Memory B cell (primary cell): ENCODE measurements around the gene CD36.

Experiments
- ATAC-seq: fragments of 150-1000 bp; cut with Tn5 transposase; 2 replicates; pipeline ENCODE4 v1.10.0; 2021; ENCODE audit warnings: low read depth, mild to moderate bottlenecking, moderate library complexity
- DNase-seq, 2 donors: peaks; one replicate each; pipeline ENCODE4 v3.0.0; 2022; ENCODE audit warnings: low spot score in 2 of 2
- H3K27ac Mint-ChIP-seq: one replicate; pipeline ENCODE4 v1.8.0; 2022; ENCODE audit warnings: mild to moderate bottlenecking, moderate library complexity, mixed read lengths
- H3K27me3 Mint-ChIP-seq: one replicate; pipeline ENCODE4 v1.8.0; 2022; ENCODE audit warnings: mixed read lengths
- H3K36me3 Mint-ChIP-seq: one replicate; pipeline ENCODE4 v1.8.0; 2022; ENCODE audit warnings: mild to moderate bottlenecking, mixed read lengths
- H3K4me1 Mint-ChIP-seq: one replicate; pipeline ENCODE4 v1.8.0; 2022; ENCODE audit warnings: mixed read lengths
- H3K4me3 Mint-ChIP-seq: one replicate; pipeline ENCODE4 v1.8.0; 2022; ENCODE audit warnings: mild to moderate bottlenecking, moderate library complexity, mixed read lengths
- H3K9me3 Mint-ChIP-seq: one replicate; pipeline ENCODE4 v1.8.0; 2022; ENCODE audit warnings: mixed read lengths

The CD36 gene

GRCh38 chr7:80611779-80612178 is 26.7 kb upstream of the CD36 start:
- H3K4me1 Mint-ChIP-seq: no peaks in the 10 kb centered on the region
- no peaks in the 10 kb centered on the region for H3K27me3 Mint-ChIP-seq
- H3K4me3 Mint-ChIP-seq: no peak overlapping the region
- no peak for ATAC-seq
- DNase-seq: no peak
- H3K9me3 Mint-ChIP-seq: peaks cover 2% of the 10 kb centered on the region
- no peaks in the 10 kb centered on the region for H3K36me3 Mint-ChIP-seq
- H3K27ac Mint-ChIP-seq: no peak overlapping the region

GRCh38 chr7:80612880-80613279 is 25.6 kb upstream of the CD36 start:
- H3K4me3 Mint-ChIP-seq: no peak overlapping the region
- no peak overlapping the region for H3K27ac Mint-ChIP-seq
- DNase-seq: no peak
- ATAC-seq: no peak
- H3K9me3 Mint-ChIP-seq: no peaks in the 10 kb centered on the region
- no peaks in the 10 kb centered on the region for H3K27me3 Mint-ChIP-seq
- no peaks in the 10 kb centered on the region for H3K36me3 Mint-ChIP-seq
- no peaks in the 10 kb centered on the region for H3K4me1 Mint-ChIP-seq

- no peak for DNase-seq
- no peak overlapping the region for H3K27ac Mint-ChIP-seq
- H3K4me1 Mint-ChIP-seq: no peaks in the 10 kb centered on the region
- H3K4me3 Mint-ChIP-seq: no peak overlapping the region
- no peaks in the 10 kb centered on the region for H3K9me3 Mint-ChIP-seq
- H3K27me3 Mint-ChIP-seq: no peaks in the 10 kb centered on the region
- ATAC-seq: no peak
- no peaks in the 10 kb centered on the region for H3K36me3 Mint-ChIP-seq
Observed at GRCh38 chr7:80613519-80613918, 24.9 kb upstream of the CD36 start.

- no peak for ATAC-seq
- Mint-ChIP-seq H3K27ac (no peak overlapping the region), H3K36me3 (no peaks in the 10 kb centered on the region), H3K4me1 (no peaks in the 10 kb centered on the region), H3K27me3 (no peaks in the 10 kb centered on the region), H3K4me3 (no peak overlapping the region), H3K9me3 (no peaks in the 10 kb centered on the region)
- DNase-seq: no peak
Observed at GRCh38 chr7:80614851-80615271, 23.6 kb upstream of the CD36 start.

GRCh38 chr7:80618096-80618495 is 20.3 kb upstream of the CD36 start:
- no peak for DNase-seq
- Mint-ChIP-seq H3K36me3 (no peaks in the 10 kb centered on the region), H3K27me3 (no peaks in the 10 kb centered on the region), H3K9me3 (no peaks in the 10 kb centered on the region), H3K4me3 (no peak overlapping the region), H3K4me1 (no peaks in the 10 kb centered on the region), H3K27ac (no peak overlapping the region)
- ATAC-seq: no peak

- no peaks in the 10 kb centered on the region for H3K9me3 Mint-ChIP-seq
- ATAC-seq (no peak), DNase-seq (no peak)
- no peaks in the 10 kb centered on the region for H3K27me3 Mint-ChIP-seq
- H3K4me3 Mint-ChIP-seq: no peak overlapping the region
- H3K36me3 Mint-ChIP-seq: no peaks in the 10 kb centered on the region
- no peak overlapping the region for H3K27ac Mint-ChIP-seq
- no peaks in the 10 kb centered on the region for H3K4me1 Mint-ChIP-seq
Observed at GRCh38 chr7:80619741-80620140, 18.7 kb upstream of the CD36 start.

- Mint-ChIP-seq H3K4me1 (no peaks in the 10 kb centered on the region), H3K9me3 (no peaks in the 10 kb centered on the region), H3K36me3 (no peaks in the 10 kb centered on the region), H3K27me3 (no peaks in the 10 kb centered on the region), H3K27ac (no peak overlapping the region), H3K4me3 (no peak overlapping the region)
- ATAC-seq (no peak), DNase-seq (no peak)
Observed at GRCh38 chr7:80622541-80622940, 15.9 kb upstream of the CD36 start.

- Mint-ChIP-seq H3K27me3 (no peaks in the 10 kb centered on the region), H3K9me3 (no peaks in the 10 kb centered on the region), H3K27ac (no peak overlapping the region), H3K36me3 (no peaks in the 10 kb centered on the region), H3K4me1 (no peaks in the 10 kb centered on the region), H3K4me3 (no peak overlapping the region)
- DNase-seq (no peak), ATAC-seq (no peak)
Observed at GRCh38 chr7:80623503-80624252, 14.8 kb upstream of the CD36 start.

- DNase-seq (no peak), ATAC-seq (no peak)
- Mint-ChIP-seq H3K4me3 (no peak overlapping the region), H3K9me3 (no peaks in the 10 kb centered on the region), H3K27me3 (no peaks in the 10 kb centered on the region), H3K27ac (no peak overlapping the region), H3K36me3 (no peaks in the 10 kb centered on the region), H3K4me1 (no peaks in the 10 kb centered on the region)
Observed at GRCh38 chr7:80624763-80625162, 13.7 kb upstream of the CD36 start.

- H3K36me3 Mint-ChIP-seq: no peaks in the 10 kb centered on the region
- H3K4me1 Mint-ChIP-seq: no peaks in the 10 kb centered on the region
- H3K9me3 Mint-ChIP-seq: no peaks in the 10 kb centered on the region
- H3K27ac Mint-ChIP-seq: no peak overlapping the region
- H3K27me3 Mint-ChIP-seq: no peaks in the 10 kb centered on the region
- DNase-seq (no peak), ATAC-seq (no peak)
- H3K4me3 Mint-ChIP-seq: no peak overlapping the region
Observed at GRCh38 chr7:80629023-80629422, 9.4 kb upstream of the CD36 start.

- H3K27me3 Mint-ChIP-seq: no peaks in the 10 kb centered on the region
- no peaks in the 10 kb centered on the region for H3K9me3 Mint-ChIP-seq
- H3K27ac Mint-ChIP-seq: no peak overlapping the region
- ATAC-seq (no peak), DNase-seq (no peak)
- H3K4me3 Mint-ChIP-seq: no peak overlapping the region
- no peaks in the 10 kb centered on the region for H3K36me3 Mint-ChIP-seq
- no peaks in the 10 kb centered on the region for H3K4me1 Mint-ChIP-seq
Observed at GRCh38 chr7:80630608-80631405, 7.6 kb upstream of the CD36 start.

- DNase-seq: no peak
- no peak for ATAC-seq
- H3K9me3 Mint-ChIP-seq: no peaks in the 10 kb centered on the region
- no peak overlapping the region for H3K4me3 Mint-ChIP-seq
- H3K4me1 Mint-ChIP-seq: no peaks in the 10 kb centered on the region
- H3K27ac Mint-ChIP-seq: no peak overlapping the region
- no peaks in the 10 kb centered on the region for H3K36me3 Mint-ChIP-seq
- H3K27me3 Mint-ChIP-seq: no peaks in the 10 kb centered on the region
Observed at GRCh38 chr7:80631421-80631820, 7.0 kb upstream of the CD36 start.

- H3K27me3 Mint-ChIP-seq: no peaks in the 10 kb centered on the region
- no peaks in the 10 kb centered on the region for H3K4me1 Mint-ChIP-seq
- DNase-seq: no peak
- ATAC-seq: no peak
- no peak overlapping the region for H3K4me3 Mint-ChIP-seq
- H3K36me3 Mint-ChIP-seq: no peaks in the 10 kb centered on the region
- no peaks in the 10 kb centered on the region for H3K9me3 Mint-ChIP-seq
- H3K27ac Mint-ChIP-seq: no peak overlapping the region
Observed at GRCh38 chr7:80632139-80632538, 6.3 kb upstream of the CD36 start.

GRCh38 chr7:80632819-80633218 is 5.6 kb upstream of the CD36 start:
- no peak overlapping the region for H3K4me3 Mint-ChIP-seq
- no peak for DNase-seq
- no peaks in the 10 kb centered on the region for H3K9me3 Mint-ChIP-seq
- no peaks in the 10 kb centered on the region for H3K36me3 Mint-ChIP-seq
- ATAC-seq: no peak
- H3K27me3 Mint-ChIP-seq: no peaks in the 10 kb centered on the region
- no peaks in the 10 kb centered on the region for H3K4me1 Mint-ChIP-seq
- H3K27ac Mint-ChIP-seq: no peak overlapping the region

GRCh38 chr7:80634505-80634904 is 3.9 kb upstream of the CD36 start:
- Mint-ChIP-seq H3K36me3 (no peaks in the 10 kb centered on the region), H3K4me3 (no peak overlapping the region), H3K27ac (no peak overlapping the region), H3K9me3 (no peaks in the 10 kb centered on the region), H3K27me3 (no peaks in the 10 kb centered on the region), H3K4me1 (no peaks in the 10 kb centered on the region)
- DNase-seq (no peak), ATAC-seq (no peak)
